Stomach (tissue), 9 donors: ENCODE results near the gene CSF2. TPM values are rescaled to one million over a fixed set of nuclear protein-coding genes. Genes with fewer than 3 reads are reported as not detected.

Source experiments
- DNase-seq, 2 donors: peaks; one replicate each; pipeline versions ENCODE4 v3.0.0 to v3.0.0-alpha.2; 2013 to 2019
- H3K27ac ChIP-seq, 5 donors: fragments of 200-600 bp in 4 of 5; sonication (generic) in 4 of 5; one replicate each; pipeline ENCODE4 v1.5.1; 2013 to 2019; ENCODE audit warnings: mild to moderate bottlenecking in 1 of 5, moderate library complexity in 1 of 5
- H3K27me3 ChIP-seq, 3 donors: fragments of 200-600 bp; sonication (generic); one replicate each; pipeline ENCODE4 v1.5.1; 2017 to 2019; ENCODE audit warnings: mixed run types in 1 of 3
- H3K36me3 ChIP-seq, 4 donors: fragments of 200-600 bp; sonication (generic); 1 replicate in 3 of 4; 2 replicates in 1 of 4; pipeline ENCODE4 v1.5.1; 2016 to 2019
- H3K4me1 ChIP-seq, 4 donors: fragments of 200-600 bp; sonication (generic); one replicate each; pipeline ENCODE4 v1.5.1; 2016 to 2019
- H3K4me3 ChIP-seq, 4 donors: fragments of 200-600 bp; sonication (generic) in 3 of 4; one replicate each; pipeline ENCODE4 v1.5.1; 2016 to 2019; ENCODE audit warnings: mild to moderate bottlenecking in 1 of 4
- H3K9me3 ChIP-seq, 4 donors: fragments of 200-600 bp; sonication (generic); one replicate each; pipeline ENCODE4 v1.5.1; 2016 to 2019
- CTCF ChIP-seq, 7 experiments: fragments of 450-650 bp in 4 of 7; fragments of 200-600 bp in 3 of 7; sonication (generic) in 3 of 7; IDR thresholded peaks; one replicate each; pipeline ENCODE4 v1.5.1; 2016 to 2019; ENCODE audit warnings: antibody characterized with exemption in 7 of 7, control low read depth in 2 of 7, mild to moderate bottlenecking in 1 of 7
- EP300 ChIP-seq: sonication (generic); formaldehyde crosslinking; IDR thresholded peaks from one replicate; pipeline ENCODE4 v1.6.1; 2017; ENCODE audit warnings: antibody characterized with exemption
- POLR2A ChIP-seq, 4 donors: fragments of 450-650 bp; IDR thresholded peaks; one replicate each; pipeline ENCODE4 v1.6.1; 2016; ENCODE audit warnings: antibody characterized with exemption in 4 of 4, control low read depth in 2 of 4, mild to moderate bottlenecking in 1 of 4, moderate library complexity in 1 of 4
- POLR2AphosphoS5 ChIP-seq, 3 donors: sonication (generic); formaldehyde crosslinking; IDR thresholded peaks; one replicate each; pipeline ENCODE4 v1.6.1; 2016; ENCODE audit warnings: antibody characterized with exemption in 3 of 3
- WGBS, 5 donors: extraction: QIAGEN DNeasy Blood & Tissue Kit in 3 of 5; methylation state at CpG; one replicate each; pipeline versions ENCODE4 v1.1.5 to v1.1.7; 2013 to 2018; 5-methylcytosine and 5-hydroxymethylcytosine counted together
- intact Hi-C: fragments of 100-400 bp; cut with DNase I; formaldehyde crosslinking; loops from one replicate; pipeline ENCODE4 v1.15.1; 2023; ENCODE audit warnings: low total_unique reads
- polyA plus RNA-seq, 3 donors: library from polyadenylated mRNA; stranded (reverse); fragments of 200-250 nt; gene quantifications; one replicate each; pipeline ENCODE4 v1.2.3, GENCODE V29; 2013
- total RNA-seq, 5 donors: library from RNA; depleted of rRNA; stranded (reverse); fragments of >200 nt; gene quantifications; one replicate each; pipeline versions ENCODE4 v1.1.0 to v1.2.3, GENCODE V29; 2014 to 2016
- donor health status: healthy with polysubstance abuse.
- donor health status: Bipolar disorder and iron deficiency.
- donor health status: healthy.

CSF2 gene
- total and polyA plus RNA-seq, 8 donors: not detected

- intact Hi-C loops: no loop called here
- peaks cover 0 to 7% (median 3%) of the 10 kb centered on the region in 4 donors for H3K9me3 ChIP-seq
- DNase-seq: no peak
- 45 to 62% (median 50%) methylated on average over 3 of the region's 3 CpGs for WGBS, 5 donors
- H3K27me3 ChIP-seq: no peaks in the 10 kb centered on the region
- H3K36me3 ChIP-seq: no peaks in the 10 kb centered on the region
- H3K27ac ChIP-seq: no peak overlapping the region
- TF ChIP-seq POLR2AphosphoS5 (IDR thresholded peaks at IDR 0.05) (no peak), POLR2A (IDR thresholded peaks at IDR 0.05) (no peak), EP300 (no peak), CTCF (IDR thresholded peaks at IDR 0.05) (no peak)
- no peaks in the 10 kb centered on the region for H3K4me1 ChIP-seq
- no peak overlapping the region for H3K4me3 ChIP-seq
These were observed 36.0 kb downstream of the CSF2 start for GRCh38 chr5:132109494-132110053.

- no peaks in the 10 kb centered on the region for H3K36me3 ChIP-seq
- H3K4me3 ChIP-seq: no peak overlapping the region
- H3K27ac ChIP-seq: no peak overlapping the region
- no peak for DNase-seq
- intact Hi-C loops: no loop called here
- peaks cover 0 to 7% (median 3%) of the 10 kb centered on the region in 4 donors for H3K9me3 ChIP-seq
- 61 to 71% (median 67%) methylated on average over 3 of the region's 3 CpGs for WGBS, 5 donors
- no peaks in the 10 kb centered on the region for H3K27me3 ChIP-seq
- no peaks in the 10 kb centered on the region for H3K4me1 ChIP-seq
- TF ChIP-seq POLR2A (IDR thresholded peaks at IDR 0.05) (no peak), EP300 (no peak), CTCF (IDR thresholded peaks at IDR 0.05) (no peak), POLR2AphosphoS5 (IDR thresholded peaks at IDR 0.05) (no peak)
These were observed 36.6 kb downstream of the CSF2 start for GRCh38 chr5:132110195-132110594.

DNA sequence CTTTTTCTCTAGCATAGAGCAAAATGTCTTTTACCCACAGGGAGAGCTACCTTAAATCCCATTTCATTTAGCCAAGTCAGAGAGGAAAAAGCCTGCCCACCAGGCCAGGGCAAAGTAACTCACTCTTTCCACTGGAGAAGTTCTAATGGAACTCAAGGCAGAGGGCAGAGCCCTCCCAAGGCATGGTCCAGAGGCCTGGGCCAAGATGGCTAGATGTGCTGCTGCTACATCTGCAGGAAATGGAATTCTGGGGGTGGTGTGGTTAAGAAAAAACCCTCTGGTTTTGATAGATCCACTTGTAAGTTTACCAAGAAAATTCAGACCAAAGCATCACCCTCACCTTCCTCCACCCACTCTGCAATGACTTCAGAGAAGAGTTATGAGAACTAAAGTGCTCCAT, 37.3 kb downstream of the CSF2 start:
- H3K4me3 ChIP-seq: no peak overlapping the region
- no peak for DNase-seq
- TF ChIP-seq EP300: no peak
- TF ChIP-seq CTCF (IDR thresholded peaks at IDR 0.05): no peak
- no peak for TF ChIP-seq POLR2AphosphoS5 (IDR thresholded peaks at IDR 0.05)
- no peak for TF ChIP-seq POLR2A (IDR thresholded peaks at IDR 0.05)
- H3K27me3 ChIP-seq: no peaks in the 10 kb centered on the region
- no peaks in the 10 kb centered on the region for H3K4me1 ChIP-seq
- intact Hi-C loops: no loop called here
- peaks cover 0 to 7% (median 3%) of the 10 kb centered on the region in 4 donors for H3K9me3 ChIP-seq
- H3K27ac ChIP-seq: no peak overlapping the region
- no peaks in the 10 kb centered on the region for H3K36me3 ChIP-seq

GRCh38 chr5:132112111-132112510, 38.5 kb downstream of the CSF2 start:
- DNase-seq: no peak
- Histone ChIP-seq H3K27ac (no peak overlapping the region), H3K27me3 (peaks cover 0 to 8% (median 0%) of the 10 kb centered on the region in 3 donors), H3K36me3 (no peaks in the 10 kb centered on the region), H3K4me3 (no peak overlapping the region), H3K9me3 (peaks cover 0 to 7% (median 3%) of the 10 kb centered on the region in 4 donors), H3K4me1 (no peaks in the 10 kb centered on the region)
- intact Hi-C loops: no loop called here
- TF ChIP-seq POLR2A (IDR thresholded peaks at IDR 0.05) (no peak), CTCF (IDR thresholded peaks at IDR 0.05) (no peak), POLR2AphosphoS5 (IDR thresholded peaks at IDR 0.05) (no peak), EP300 (no peak)
- WGBS, 5 donors: 85 to 96% (median 91%) methylated on average over 3 of the region's 3 CpGs
